DND-41 (cell line): ENCODE results near the gene TARS2.

Experiments
- CTCF ChIP-seq: IDR thresholded peaks from 2 replicates; pipeline ENCODE4 v1.5.1; 2012; ENCODE audit warnings: borderline replicate concordance, low read length, moderate library complexity, mild to moderate bottlenecking; ENCODE audit not compliant: poor library complexity, severe bottlenecking; ENCODE audit errors: extremely low read depth
- EZH2 ChIP-seq: IDR thresholded peaks from 3 replicates; pipeline ENCODE4 v1.6.1; 2012; ENCODE audit warnings: borderline replicate concordance, low read depth, mild to moderate bottlenecking, moderate library complexity, low read length, inconsistent platforms; ENCODE audit not compliant: severe bottlenecking

GRCh38 chr1:150534002-150534401, 46.8 kb downstream of the TARS2 start:
- TF ChIP-seq EZH2 (no peak), CTCF (no peak)
